Lower leg skin (tissue), 3 donors: ENCODE measurements around the gene LAMA4.

Experiments
- POLR2A ChIP-seq, 2 donors: fragments of 450-650 bp; IDR thresholded peaks; one replicate each; pipeline ENCODE4 v1.6.1; 2016 to 2017; ENCODE audit warnings: antibody characterized with exemption in 2 of 2, mild to moderate bottlenecking in 1 of 2, moderate library complexity in 1 of 2
- TF ChIP-seq, protein P1 (sequence below), 3 donors: fragments of 450-650 bp; IDR thresholded peaks; one replicate each; pipeline ENCODE4 v1.5.1; 2016; ENCODE audit warnings: antibody characterized with exemption in 3 of 3, mild to moderate bottlenecking in 3 of 3, moderate library complexity in 2 of 3

DNA sequence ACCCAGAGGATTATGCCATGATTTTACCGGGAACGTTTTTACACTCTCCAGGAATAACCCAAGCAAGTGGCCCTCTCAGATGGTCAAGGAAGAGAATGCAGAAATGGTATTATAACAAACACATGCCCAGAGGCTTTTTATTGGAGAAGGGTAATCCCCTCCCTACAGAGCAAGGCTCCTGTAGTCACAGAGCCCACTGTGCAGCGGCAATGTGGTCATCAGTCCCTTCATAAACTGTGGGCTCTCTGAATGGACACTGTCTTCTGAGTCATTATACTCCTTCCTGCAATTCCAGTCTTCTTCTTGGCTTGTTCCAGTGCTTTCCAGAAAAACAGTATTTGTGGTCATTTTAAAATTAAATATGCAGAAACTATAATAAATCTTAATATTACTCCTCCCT is 74.7 kb downstream of the LAMA4 start:
- TF ChIP-seq, protein P1, sequence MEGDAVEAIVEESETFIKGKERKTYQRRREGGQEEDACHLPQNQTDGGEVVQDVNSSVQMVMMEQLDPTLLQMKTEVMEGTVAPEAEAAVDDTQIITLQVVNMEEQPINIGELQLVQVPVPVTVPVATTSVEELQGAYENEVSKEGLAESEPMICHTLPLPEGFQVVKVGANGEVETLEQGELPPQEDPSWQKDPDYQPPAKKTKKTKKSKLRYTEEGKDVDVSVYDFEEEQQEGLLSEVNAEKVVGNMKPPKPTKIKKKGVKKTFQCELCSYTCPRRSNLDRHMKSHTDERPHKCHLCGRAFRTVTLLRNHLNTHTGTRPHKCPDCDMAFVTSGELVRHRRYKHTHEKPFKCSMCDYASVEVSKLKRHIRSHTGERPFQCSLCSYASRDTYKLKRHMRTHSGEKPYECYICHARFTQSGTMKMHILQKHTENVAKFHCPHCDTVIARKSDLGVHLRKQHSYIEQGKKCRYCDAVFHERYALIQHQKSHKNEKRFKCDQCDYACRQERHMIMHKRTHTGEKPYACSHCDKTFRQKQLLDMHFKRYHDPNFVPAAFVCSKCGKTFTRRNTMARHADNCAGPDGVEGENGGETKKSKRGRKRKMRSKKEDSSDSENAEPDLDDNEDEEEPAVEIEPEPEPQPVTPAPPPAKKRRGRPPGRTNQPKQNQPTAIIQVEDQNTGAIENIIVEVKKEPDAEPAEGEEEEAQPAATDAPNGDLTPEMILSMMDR (IDR thresholded peaks at IDR 0.05): no peak
- TF ChIP-seq POLR2A (IDR thresholded peaks at IDR 0.05): no peak
